PC-9 (cell line): ENCODE results near the gene SKAP2. TPM values are rescaled to one million over a fixed set of nuclear protein-coding genes. Genes with fewer than 3 reads are reported as not detected.

Experiments used
- BruUV-seq: library from RNA; stranded (reverse); fragments of 400-500 nt; replicated peaks from 2 replicates; lab custom pipeline; 2021; lab: Mats Ljungman, UMichigan
- CTCF ChIA-PET: fragments of 300-600 bp; sonication (Branson Sonifier 250); formaldehyde crosslinking; loops from one replicate; lab custom pipeline; 2022; ENCODE audit warnings: antibody characterized with exemption; lab: Charles Lee
- POLR2A ChIA-PET: fragments of 300-600 bp; sonication (Branson Sonifier 250); formaldehyde crosslinking; loops from one replicate; lab custom pipeline; 2022; ENCODE audit warnings: antibody characterized with exemption; ENCODE audit not compliant: unreplicated experiment; lab: Charles Lee
- DNase-seq, 2 experiments: peaks; one replicate each; pipeline versions ENCODE4 v3.0.0 to v3.0.0-alpha.2; 2015 to 2022; ENCODE audit warnings: mixed read lengths in 1 of 2
- H2AFZ ChIP-seq: fragments of 200-600 bp; sonication (generic); 2 replicates; pipeline ENCODE4 v1.8.1; 2017; ENCODE audit warnings: antibody characterized with exemption
- H3F3A ChIP-seq: fragments of 200-600 bp; sonication (generic); 2 replicates; pipeline ENCODE4 v1.8.1; 2017; ENCODE audit warnings: antibody characterized with exemption, mild to moderate bottlenecking, low read depth; ENCODE audit not compliant: insufficient read depth
- H3K27ac ChIP-seq: fragments of 200-600 bp; sonication (generic); 2 replicates; pipeline ENCODE4 v1.6.1; 2016; ENCODE audit warnings: mixed run types
- H3K27me3 ChIP-seq: fragments of 200-600 bp; sonication (generic); 2 replicates; pipeline ENCODE4 v1.6.1; 2016; ENCODE audit warnings: low read depth, mixed run types; ENCODE audit not compliant: insufficient read depth
- H3K36me3 ChIP-seq: fragments of 200-600 bp; sonication (generic); 2 replicates; pipeline ENCODE4 v1.6.1; 2016; ENCODE audit warnings: low read depth, mixed run types
- H3K4me1 ChIP-seq: fragments of 200-600 bp; sonication (generic); replicated peaks from 2 replicates; pipeline ENCODE4 v1.6.1; 2016; ENCODE audit warnings: mixed run types; ENCODE audit not compliant: insufficient read depth
- H3K4me2 ChIP-seq: fragments of 200-600 bp; sonication (generic); 2 replicates; pipeline ENCODE4 v1.6.1; 2017; ENCODE audit warnings: mixed run types
- H3K4me3 ChIP-seq: fragments of 200-600 bp; sonication (generic); 2 replicates; pipeline ENCODE4 v1.6.1; 2016; ENCODE audit warnings: mixed run types
- H3K79me2 ChIP-seq: fragments of 200-600 bp; sonication (generic); 2 replicates; pipeline ENCODE4 v1.6.1; 2017; ENCODE audit warnings: low read depth, mixed run types
- H3K9me2 ChIP-seq: fragments of 200-600 bp; sonication (generic); 2 replicates; pipeline ENCODE4 v1.8.1; 2017; ENCODE audit warnings: mild to moderate bottlenecking; ENCODE audit not compliant: insufficient read depth
- H3K9me3 ChIP-seq: fragments of 200-600 bp; sonication (generic); 2 replicates; pipeline ENCODE4 v1.8.1; 2016; ENCODE audit warnings: low read depth; ENCODE audit not compliant: insufficient read depth
- H4K20me1 ChIP-seq: fragments of 200-600 bp; sonication (generic); 2 replicates; pipeline ENCODE4 v1.8.1; 2017; ENCODE audit not compliant: insufficient read depth
- EZH2 ChIP-seq: fragments of 200-600 bp; sonication (generic); IDR thresholded peaks from 2 replicates; pipeline ENCODE4 v1.8.0; 2017; ENCODE audit warnings: antibody characterized with exemption, low read depth
- intact Hi-C: fragments of 100-400 bp; cut with micrococcal nuclease; formaldehyde crosslinking; loops from one replicate; pipeline ENCODE4 v1.10.0; 2022; ENCODE audit not compliant: unreplicated experiment
- total RNA-seq: library from RNA; stranded (reverse); gene quantifications from 2 replicates; pipeline ENCODE4 v1.2.3, GENCODE V29; 2021
- TF ChIP-seq, protein P1 (sequence below): fragments of 200-600 bp; sonication (generic); conservative IDR thresholded peaks from 2 replicates; pipeline ENCODE4 v1.6.1; 2017; ENCODE audit warnings: mixed run types, antibody characterized with exemption, mild to moderate bottlenecking, moderate library complexity

Gene SKAP2
- total RNA-seq, 1 experiment from 2014 or later = 74.9 TPM

DNA sequence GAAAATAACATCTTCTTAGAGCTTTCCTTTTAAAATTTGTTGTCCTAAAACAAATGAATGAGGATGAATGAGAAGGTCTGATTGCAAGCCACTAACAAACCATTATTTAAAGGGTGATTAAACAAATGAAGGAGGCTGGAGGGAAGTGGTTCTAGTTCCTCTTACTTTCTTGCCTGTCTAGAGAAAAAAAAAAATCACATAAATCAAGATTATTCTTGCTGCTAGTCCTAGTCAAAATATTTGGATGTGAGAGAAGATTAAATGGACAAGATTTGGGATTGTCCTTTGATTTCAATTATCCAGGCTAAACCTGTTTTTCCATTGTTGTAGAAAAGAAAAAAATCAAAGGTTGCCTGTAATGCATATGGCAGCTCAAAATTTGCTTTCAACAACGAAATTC lies 3.3 kb downstream of the SKAP2 start:
- Histone ChIP-seq H3K9me2 (no peaks in the 10 kb centered on the region), H3K27ac (peak overlapping the region; percentile 13; the same call in 1 of the 2 replicates), H3K27me3 (no peaks in the 10 kb centered on the region), H3F3A (peaks cover 21% of the 10 kb centered on the region), H3K79me2 (peaks cover 79% of the 10 kb centered on the region), H3K9me3 (no peaks in the 10 kb centered on the region), H4K20me1 (no peaks in the 10 kb centered on the region), H2AFZ (no peak overlapping the region), H3K36me3 (0 out of 2 replicates have a peak, but pooled peaks cover 13% of the 10 kb centered on the region), H3K4me1 (peaks cover 51% of the 10 kb centered on the region), H3K4me2 (peak overlapping the region; percentile 88), H3K4me3 (0 out of 2 replicates have a peak overlapping the region, but pooled peaks have one; percentile 2)
- no peak for DNase-seq
- POLR2A ChIA-PET = interaction anchor here (0.6 kb wide), 2 partner anchors 253 to 301 kb away, joined by 3 read pairs; no protein-coding TSS in a partner anchor
- CTCF ChIA-PET = interaction anchor here (0.7 kb wide), 1 partner anchor 258 kb away, joined by 3 read pairs; no protein-coding TSS in a partner anchor
- intact Hi-C loops = loop anchor here (5.0 kb wide), 2 partner anchors 166 to 186 kb away; no protein-coding TSS in a partner anchor
- BruUV-seq = no TSS peak
- TF ChIP-seq, protein P1, sequence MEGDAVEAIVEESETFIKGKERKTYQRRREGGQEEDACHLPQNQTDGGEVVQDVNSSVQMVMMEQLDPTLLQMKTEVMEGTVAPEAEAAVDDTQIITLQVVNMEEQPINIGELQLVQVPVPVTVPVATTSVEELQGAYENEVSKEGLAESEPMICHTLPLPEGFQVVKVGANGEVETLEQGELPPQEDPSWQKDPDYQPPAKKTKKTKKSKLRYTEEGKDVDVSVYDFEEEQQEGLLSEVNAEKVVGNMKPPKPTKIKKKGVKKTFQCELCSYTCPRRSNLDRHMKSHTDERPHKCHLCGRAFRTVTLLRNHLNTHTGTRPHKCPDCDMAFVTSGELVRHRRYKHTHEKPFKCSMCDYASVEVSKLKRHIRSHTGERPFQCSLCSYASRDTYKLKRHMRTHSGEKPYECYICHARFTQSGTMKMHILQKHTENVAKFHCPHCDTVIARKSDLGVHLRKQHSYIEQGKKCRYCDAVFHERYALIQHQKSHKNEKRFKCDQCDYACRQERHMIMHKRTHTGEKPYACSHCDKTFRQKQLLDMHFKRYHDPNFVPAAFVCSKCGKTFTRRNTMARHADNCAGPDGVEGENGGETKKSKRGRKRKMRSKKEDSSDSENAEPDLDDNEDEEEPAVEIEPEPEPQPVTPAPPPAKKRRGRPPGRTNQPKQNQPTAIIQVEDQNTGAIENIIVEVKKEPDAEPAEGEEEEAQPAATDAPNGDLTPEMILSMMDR = no peak
- no peak for TF ChIP-seq EZH2

DNA sequence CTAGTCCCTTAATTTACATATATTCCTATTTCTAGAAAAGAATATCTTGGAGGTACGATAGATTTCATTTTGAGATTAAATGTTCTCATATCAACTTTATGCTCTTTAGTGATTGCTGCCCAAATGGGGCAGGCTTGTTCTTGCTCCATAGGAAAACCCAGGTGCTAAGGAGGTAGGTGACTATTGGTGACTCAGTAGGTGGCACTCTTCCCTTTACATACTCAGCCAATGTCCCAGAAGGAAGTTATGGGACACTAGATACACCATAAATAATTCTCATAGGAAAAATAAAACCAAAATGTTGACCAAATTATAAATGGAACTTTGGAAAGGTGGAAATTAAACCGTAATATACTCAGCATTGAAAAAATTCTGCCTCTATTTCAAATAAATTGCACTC lies 4.0 kb downstream of the SKAP2 start:
- peak; percentile 38 to 72 for DNase-seq
- peaks cover 50% of the 10 kb centered on the region for H3K4me1 ChIP-seq
- H3K79me2 ChIP-seq = peaks cover 85% of the 10 kb centered on the region
- H3K4me3 ChIP-seq = 0 out of 2 replicates have a peak overlapping the region, but pooled peaks have one; percentile 2
- H4K20me1 ChIP-seq = no peaks in the 10 kb centered on the region
- CTCF ChIA-PET = interaction anchor here (1.1 to 1.3 kb wide), 2 partner anchors 274 to 301 kb away, joined by 3 to 5 read pairs; no protein-coding TSS in a partner anchor
- peak overlapping the region; percentile 13; the same call in 1 of the 2 replicates for H3K27ac ChIP-seq
- TF ChIP-seq EZH2 = no peak
- TF ChIP-seq, protein P1 = peak; percentile 74
- no peaks in the 10 kb centered on the region for H3K27me3 ChIP-seq
- peak overlapping the region; percentile 88 for H3K4me2 ChIP-seq
- H3K9me3 ChIP-seq = no peaks in the 10 kb centered on the region
- BruUV-seq = no TSS peak
- intact Hi-C loops = loop anchor here (1.0 to 5.0 kb wide), 3 partner anchors 167 to 301 kb away; no protein-coding TSS in a partner anchor
- H3K36me3 ChIP-seq = 0 out of 2 replicates have a peak, but pooled peaks cover 18% of the 10 kb centered on the region
- H2AFZ ChIP-seq = no peak overlapping the region
- peaks cover 20% of the 10 kb centered on the region for H3F3A ChIP-seq
- POLR2A ChIA-PET = no interaction called here
- H3K9me2 ChIP-seq = no peaks in the 10 kb centered on the region

DNA sequence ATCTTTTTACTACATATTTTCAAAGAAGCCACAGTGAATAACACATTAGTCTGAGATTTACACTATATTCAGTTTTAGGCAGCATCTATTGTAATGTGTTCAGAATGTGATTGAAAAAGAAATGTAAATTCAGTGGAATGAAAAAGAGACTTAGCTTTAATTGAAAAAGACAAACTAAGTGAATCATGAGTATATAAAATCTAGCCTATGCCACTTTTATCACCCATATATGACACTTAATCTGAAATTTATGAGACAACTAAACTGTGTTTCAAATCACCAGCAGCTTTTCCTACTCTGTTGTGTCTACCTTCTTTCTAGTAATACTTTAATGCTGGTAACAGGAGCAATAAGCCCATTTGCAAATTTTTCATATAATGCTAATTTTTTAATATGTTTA lies 4.7 kb downstream of the SKAP2 start:
- peaks cover 91% of the 10 kb centered on the region for H3K79me2 ChIP-seq
- no peak overlapping the region for H3K4me3 ChIP-seq
- H3K4me2 ChIP-seq = no peak overlapping the region
- 0 out of 2 replicates have a peak, but pooled peaks cover 23% of the 10 kb centered on the region for H3K36me3 ChIP-seq
- H3F3A ChIP-seq = peaks cover 16% of the 10 kb centered on the region
- ChIA-PET POLR2A (interaction anchor here (0.7 kb wide), 1 partner anchor 139 kb away, joined by 5 read pairs; no protein-coding TSS in a partner anchor), CTCF (interaction anchor here (1.1 to 1.3 kb wide), 2 partner anchors 275 to 302 kb away, joined by 3 to 5 read pairs; no protein-coding TSS in a partner anchor)
- H3K27ac ChIP-seq = no peak overlapping the region
- no peaks in the 10 kb centered on the region for H3K9me3 ChIP-seq
- no TSS peak for BruUV-seq
- peaks cover 52% of the 10 kb centered on the region for H3K4me1 ChIP-seq
- DNase-seq = no peak
- no peaks in the 10 kb centered on the region for H3K27me3 ChIP-seq
- no peaks in the 10 kb centered on the region for H3K9me2 ChIP-seq
- H4K20me1 ChIP-seq = no peaks in the 10 kb centered on the region
- intact Hi-C loops = loop anchor here (1.0 to 10.0 kb wide), 4 partner anchors 168 to 1165 kb away; no protein-coding TSS in a partner anchor
- no peak overlapping the region for H2AFZ ChIP-seq
- TF ChIP-seq, protein P1 = no peak
- TF ChIP-seq EZH2 = no peak
